Measurements from ENCODE around the gene RELA. TPM values are rescaled to one million over a fixed set of nuclear protein-coding genes. Genes with fewer than 3 reads are reported as not detected.

RELA gene
- total RNA-seq, 4 donors from 2014 or later: 31.5 to 65.7 (median 34.6) TPM

- TF ChIP-seq, protein P1, sequence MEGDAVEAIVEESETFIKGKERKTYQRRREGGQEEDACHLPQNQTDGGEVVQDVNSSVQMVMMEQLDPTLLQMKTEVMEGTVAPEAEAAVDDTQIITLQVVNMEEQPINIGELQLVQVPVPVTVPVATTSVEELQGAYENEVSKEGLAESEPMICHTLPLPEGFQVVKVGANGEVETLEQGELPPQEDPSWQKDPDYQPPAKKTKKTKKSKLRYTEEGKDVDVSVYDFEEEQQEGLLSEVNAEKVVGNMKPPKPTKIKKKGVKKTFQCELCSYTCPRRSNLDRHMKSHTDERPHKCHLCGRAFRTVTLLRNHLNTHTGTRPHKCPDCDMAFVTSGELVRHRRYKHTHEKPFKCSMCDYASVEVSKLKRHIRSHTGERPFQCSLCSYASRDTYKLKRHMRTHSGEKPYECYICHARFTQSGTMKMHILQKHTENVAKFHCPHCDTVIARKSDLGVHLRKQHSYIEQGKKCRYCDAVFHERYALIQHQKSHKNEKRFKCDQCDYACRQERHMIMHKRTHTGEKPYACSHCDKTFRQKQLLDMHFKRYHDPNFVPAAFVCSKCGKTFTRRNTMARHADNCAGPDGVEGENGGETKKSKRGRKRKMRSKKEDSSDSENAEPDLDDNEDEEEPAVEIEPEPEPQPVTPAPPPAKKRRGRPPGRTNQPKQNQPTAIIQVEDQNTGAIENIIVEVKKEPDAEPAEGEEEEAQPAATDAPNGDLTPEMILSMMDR (IDR thresholded peaks at IDR 0.05; ENCODE audit: low read depth): no peak
Observed at GRCh38 chr11:65680192-65680743, 17.6 kb upstream of the RELA start.

DNA sequence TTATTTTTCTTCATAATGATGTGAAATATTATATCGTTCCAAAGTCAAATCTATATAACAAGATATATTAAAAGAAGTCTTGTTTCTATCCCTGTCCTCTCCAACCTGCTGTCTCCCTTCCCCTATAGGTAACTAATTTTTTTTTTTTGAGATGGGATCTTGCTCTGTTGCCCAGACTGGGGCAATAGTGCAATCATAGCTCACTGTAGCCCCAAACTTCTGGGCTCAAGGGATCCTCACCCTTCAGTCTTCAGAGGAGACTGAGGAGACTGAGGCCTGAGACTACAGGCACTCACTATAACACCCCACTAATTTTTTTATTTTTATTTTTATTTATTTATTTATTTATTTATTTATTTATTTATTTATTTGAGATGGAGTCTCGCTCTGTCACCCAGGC, 10.3 kb upstream of the RELA start:
- TF ChIP-seq, protein P1 (IDR thresholded peaks at IDR 0.05; ENCODE audit: low read depth): no peak

DNA sequence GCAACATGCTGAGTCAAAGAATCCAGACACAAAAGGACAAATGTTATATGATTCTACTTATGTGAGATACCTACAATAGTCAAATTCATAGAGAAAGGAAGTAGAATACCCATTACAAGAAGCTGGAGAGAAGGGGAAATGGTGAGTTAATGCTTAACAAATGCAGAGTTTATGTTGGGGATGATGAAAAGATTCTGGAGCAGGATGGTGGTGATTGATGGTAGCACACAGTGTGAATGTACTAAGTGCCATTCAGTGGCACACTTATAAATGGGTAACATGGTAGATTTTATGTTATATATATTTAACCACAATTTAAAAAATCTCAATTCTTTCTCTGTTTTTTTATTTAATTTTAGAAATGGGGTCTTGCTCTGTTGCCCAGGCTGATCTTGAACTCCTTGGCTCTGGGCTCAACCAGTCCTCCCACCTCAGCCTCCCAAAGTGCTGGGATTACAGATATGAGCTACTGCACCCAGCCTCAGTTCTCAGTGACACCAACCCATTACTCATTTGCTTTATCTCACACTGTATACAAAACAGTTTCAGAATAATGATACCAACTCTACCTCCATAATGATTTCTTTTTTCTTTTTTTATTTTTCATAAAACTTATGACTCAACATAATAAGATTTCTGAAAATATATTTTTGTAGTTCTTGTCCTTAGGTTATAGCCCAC, 9.6 kb upstream of the RELA start:
- TF ChIP-seq, protein P1 (IDR thresholded peaks at IDR 0.05; ENCODE audit: low read depth): no peak

DNA sequence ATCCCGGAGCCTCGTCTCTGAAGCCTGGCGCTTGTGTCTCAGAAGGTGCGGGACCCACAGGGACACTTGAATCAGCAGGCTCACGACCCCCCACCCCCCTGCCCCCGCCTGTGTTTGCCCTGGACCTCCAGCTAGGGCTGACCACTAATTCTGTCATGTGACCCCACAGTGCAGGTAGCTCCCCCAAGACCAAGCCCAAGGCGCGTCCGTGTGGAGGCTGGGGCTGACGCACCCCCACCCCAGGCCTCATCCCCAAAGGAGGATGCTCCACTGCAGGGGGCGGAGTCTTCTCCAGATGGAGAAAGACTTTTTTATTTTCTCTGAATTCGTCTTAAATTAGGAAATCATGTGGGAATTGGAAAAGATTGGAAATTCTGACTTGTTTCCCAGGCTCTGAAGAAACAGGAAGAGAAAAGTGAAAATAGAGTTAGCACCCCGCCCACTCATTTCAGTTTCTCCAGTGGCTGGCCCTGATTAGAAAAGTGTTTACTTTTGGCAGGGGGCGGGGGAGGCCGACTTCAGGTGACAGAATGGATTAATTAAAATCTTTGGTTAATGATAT, 1.0 kb upstream of the RELA start:
- TF ChIP-seq, protein P1 (IDR thresholded peaks at IDR 0.05; ENCODE audit: low read depth): no peak

- TF ChIP-seq, protein P1 (IDR thresholded peaks at IDR 0.05; ENCODE audit: low read depth): no peak
Observed at GRCh38 chr11:65662247-65662798, 393 bp downstream of the RELA start.

- TF ChIP-seq, protein P1 (IDR thresholded peaks at IDR 0.05; ENCODE audit: low read depth): no peak
Observed at GRCh38 chr11:65661599-65662246, 993 bp downstream of the RELA start.

GRCh38 chr11:65660038-65660437, 2.7 kb downstream of the RELA start:
- TF ChIP-seq, protein P1 (IDR thresholded peaks at IDR 0.05; ENCODE audit: low read depth): no peak
